ENCODE measurements around the gene TPPP3. TPM values are rescaled to one million over a fixed set of nuclear protein-coding genes. Genes with fewer than 3 reads are reported as not detected.

The TPPP3 gene
- total RNA-seq, 4 donors from 2014 or later = 5.7 to 13.6 (median 9.9) TPM

DNA sequence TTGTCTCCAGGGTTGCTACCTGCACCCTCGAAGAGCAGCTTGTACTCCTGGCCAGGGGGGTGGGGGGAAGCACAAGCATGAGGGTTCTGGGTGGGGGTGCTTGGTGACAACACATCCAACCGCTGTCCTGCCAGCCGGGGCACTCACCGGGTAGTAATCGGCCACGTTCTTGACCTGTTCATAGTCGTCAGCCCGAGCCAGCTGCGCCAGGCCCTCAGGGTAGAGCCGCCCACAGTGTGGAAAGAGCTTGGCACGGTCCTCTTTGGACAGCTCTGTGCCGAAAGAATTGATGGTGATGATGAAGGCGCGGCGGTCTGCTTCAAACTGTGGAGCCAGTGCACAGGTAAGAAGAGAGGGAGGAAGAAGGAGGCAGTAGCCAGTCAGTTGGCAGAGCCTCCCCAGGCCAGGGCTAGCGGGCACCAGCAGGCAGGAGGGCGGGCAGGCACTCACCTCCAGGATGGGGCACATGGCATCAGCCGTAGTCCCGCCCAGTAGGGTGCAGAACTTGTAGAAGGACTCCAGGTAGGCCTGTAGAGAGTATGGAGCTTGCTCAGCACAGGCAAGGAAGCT, 45.6 kb upstream of the TPPP3 start:
- Histone ChIP-seq H3K27me3 (no peaks in the 10 kb centered on the region), H3K27ac (no peak overlapping the region), H3K36me3 (peaks cover 0 to 76% (median 3%) of the 10 kb centered on the region in 3 donors), H3K4me3 (no peak overlapping the region), H3K4me1 (peaks cover 0 to 23% (median 9%) of the 10 kb centered on the region in 4 donors), H3K9me3 (no peaks in the 10 kb centered on the region)
- 91 to 93% methylated on average over 18 of the region's 19 CpGs for WGBS, 2 donors
- no peak for DNase-seq (ENCODE audit: low spot score in 2 of 2)
- TF ChIP-seq EP300 (IDR thresholded peaks at IDR 0.05) (no peak), POLR2A (IDR thresholded peaks at IDR 0.05) (no peak)
- TF ChIP-seq, protein P1, sequence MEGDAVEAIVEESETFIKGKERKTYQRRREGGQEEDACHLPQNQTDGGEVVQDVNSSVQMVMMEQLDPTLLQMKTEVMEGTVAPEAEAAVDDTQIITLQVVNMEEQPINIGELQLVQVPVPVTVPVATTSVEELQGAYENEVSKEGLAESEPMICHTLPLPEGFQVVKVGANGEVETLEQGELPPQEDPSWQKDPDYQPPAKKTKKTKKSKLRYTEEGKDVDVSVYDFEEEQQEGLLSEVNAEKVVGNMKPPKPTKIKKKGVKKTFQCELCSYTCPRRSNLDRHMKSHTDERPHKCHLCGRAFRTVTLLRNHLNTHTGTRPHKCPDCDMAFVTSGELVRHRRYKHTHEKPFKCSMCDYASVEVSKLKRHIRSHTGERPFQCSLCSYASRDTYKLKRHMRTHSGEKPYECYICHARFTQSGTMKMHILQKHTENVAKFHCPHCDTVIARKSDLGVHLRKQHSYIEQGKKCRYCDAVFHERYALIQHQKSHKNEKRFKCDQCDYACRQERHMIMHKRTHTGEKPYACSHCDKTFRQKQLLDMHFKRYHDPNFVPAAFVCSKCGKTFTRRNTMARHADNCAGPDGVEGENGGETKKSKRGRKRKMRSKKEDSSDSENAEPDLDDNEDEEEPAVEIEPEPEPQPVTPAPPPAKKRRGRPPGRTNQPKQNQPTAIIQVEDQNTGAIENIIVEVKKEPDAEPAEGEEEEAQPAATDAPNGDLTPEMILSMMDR (IDR thresholded peaks at IDR 0.05) = no peak

DNA sequence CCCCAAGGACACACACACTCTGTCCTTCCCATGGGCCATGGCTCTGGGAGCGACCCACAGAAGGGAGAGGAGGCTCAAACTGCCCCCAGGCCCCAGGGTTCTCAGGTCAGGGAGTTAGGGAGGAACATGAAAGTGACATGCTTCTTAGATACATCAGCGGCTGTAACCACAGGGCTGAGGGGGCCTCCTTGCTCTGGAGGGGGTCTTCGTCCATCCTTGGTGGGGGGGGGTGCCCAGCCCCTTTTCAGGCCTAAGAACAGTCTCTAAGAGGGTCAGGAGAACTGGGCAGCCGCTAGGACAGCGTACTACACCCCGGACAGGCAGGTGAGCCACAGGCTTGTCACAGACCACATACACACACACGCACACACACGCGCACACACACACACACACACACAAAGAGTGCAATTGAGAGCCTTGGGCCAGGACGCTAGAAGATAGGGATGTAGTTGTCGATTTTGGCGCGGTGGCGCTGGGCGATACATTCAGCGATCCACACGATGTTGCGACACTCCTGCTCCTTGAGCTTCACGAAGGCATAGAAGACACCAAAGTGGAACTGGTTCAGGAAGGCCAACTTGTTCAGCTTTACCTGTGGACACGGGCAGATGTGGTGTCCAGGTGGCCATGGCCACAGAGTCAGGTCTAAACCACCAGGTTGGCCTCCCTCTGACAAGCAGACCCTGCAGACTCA, 44.9 kb upstream of the TPPP3 start:
- no peak overlapping the region for H3K27ac ChIP-seq
- TF ChIP-seq, protein P1 (IDR thresholded peaks at IDR 0.05) = no peak
- H3K4me3 ChIP-seq = no peak overlapping the region
- H3K36me3 ChIP-seq = peaks cover 0 to 70% (median 3%) of the 10 kb centered on the region in 3 donors
- H3K27me3 ChIP-seq = no peaks in the 10 kb centered on the region
- DNase-seq (ENCODE audit: low spot score in 2 of 2) = no peak
- 93% methylated on average over 20 of the region's 20 CpGs for WGBS, 2 donors
- H3K4me1 ChIP-seq = peaks cover 0 to 16% (median 6%) of the 10 kb centered on the region in 4 donors
- H3K9me3 ChIP-seq = no peaks in the 10 kb centered on the region

DNA sequence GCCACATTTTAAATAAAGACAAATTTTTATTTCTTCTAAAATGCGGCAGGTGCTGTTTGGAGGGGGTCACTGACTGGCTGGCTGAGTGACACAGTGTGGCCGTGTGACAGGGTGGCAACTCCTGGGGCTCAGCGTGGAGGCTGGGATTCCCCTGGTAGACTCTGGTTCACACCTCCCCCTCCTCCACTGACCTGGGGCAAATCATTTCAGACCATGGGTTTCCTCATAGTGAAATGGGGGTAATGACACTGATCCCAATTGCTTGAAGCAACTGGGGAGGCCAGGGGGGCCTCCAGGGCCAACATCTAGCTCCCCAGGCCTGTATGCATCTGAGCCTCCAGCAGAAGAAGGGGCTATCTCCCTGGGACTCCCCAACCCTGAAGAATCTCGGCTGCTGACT, 44.2 kb upstream of the TPPP3 start:
- TF ChIP-seq EP300 (IDR thresholded peaks at IDR 0.05) = no peak
- TF ChIP-seq, protein P1 (IDR thresholded peaks at IDR 0.05) = no peak
- no peak for TF ChIP-seq POLR2A (IDR thresholded peaks at IDR 0.05)
- WGBS, 2 donors = 80 to 84% methylated on average over 4 of the region's 4 CpGs
- Histone ChIP-seq H3K9me3 (no peaks in the 10 kb centered on the region), H3K27ac (no peak overlapping the region), H3K4me1 (peaks cover 0 to 10% (median 2%) of the 10 kb centered on the region in 4 donors), H3K27me3 (no peaks in the 10 kb centered on the region), H3K36me3 (peaks cover 0 to 62% (median 0%) of the 10 kb centered on the region in 3 donors), H3K4me3 (no peak overlapping the region)
- no peak for DNase-seq (ENCODE audit: low spot score in 2 of 2)

DNA sequence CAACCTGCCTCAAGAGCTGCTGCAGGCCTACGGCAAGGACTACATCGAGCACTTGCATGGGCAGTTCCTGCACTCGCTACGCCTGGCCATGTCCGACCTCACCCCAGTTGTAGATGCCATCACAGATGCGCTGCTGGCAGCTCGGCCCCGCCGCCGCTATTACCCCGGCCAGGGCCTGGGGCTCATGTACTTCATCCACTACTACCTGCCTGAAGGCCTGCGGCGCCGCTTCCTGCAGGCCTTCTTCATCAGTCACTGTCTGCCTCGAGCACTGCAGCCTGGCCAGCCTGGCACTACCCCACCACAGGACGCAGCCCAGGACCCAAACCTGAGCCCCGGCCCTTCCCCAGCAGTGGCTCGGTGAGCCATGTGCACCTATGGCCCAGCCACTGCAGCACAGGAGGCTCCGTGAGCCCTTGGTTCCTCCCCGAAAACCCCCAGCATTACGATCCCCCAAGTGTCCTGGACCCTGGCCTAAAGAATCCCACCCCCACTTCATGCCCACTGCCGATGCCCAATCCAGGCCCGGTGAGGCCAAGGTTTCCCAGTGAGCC, 43.4 kb upstream of the TPPP3 start:
- Histone ChIP-seq H3K27me3 (no peaks in the 10 kb centered on the region), H3K36me3 (peaks cover 0 to 62% (median 0%) of the 10 kb centered on the region in 3 donors), H3K27ac (no peak overlapping the region), H3K4me1 (peaks cover 0 to 10% (median 3%) of the 10 kb centered on the region in 4 donors), H3K9me3 (no peaks in the 10 kb centered on the region), H3K4me3 (no peak overlapping the region)
- WGBS, 2 donors = 90 to 94% methylated on average over 21 to 23 of the region's 23 CpGs
- TF ChIP-seq POLR2A (IDR thresholded peaks at IDR 0.05) (no peak), EP300 (IDR thresholded peaks at IDR 0.05) (no peak)
- TF ChIP-seq, protein P1 (IDR thresholded peaks at IDR 0.05) = no peak
- DNase-seq (ENCODE audit: low spot score in 2 of 2) = no peak

DNA sequence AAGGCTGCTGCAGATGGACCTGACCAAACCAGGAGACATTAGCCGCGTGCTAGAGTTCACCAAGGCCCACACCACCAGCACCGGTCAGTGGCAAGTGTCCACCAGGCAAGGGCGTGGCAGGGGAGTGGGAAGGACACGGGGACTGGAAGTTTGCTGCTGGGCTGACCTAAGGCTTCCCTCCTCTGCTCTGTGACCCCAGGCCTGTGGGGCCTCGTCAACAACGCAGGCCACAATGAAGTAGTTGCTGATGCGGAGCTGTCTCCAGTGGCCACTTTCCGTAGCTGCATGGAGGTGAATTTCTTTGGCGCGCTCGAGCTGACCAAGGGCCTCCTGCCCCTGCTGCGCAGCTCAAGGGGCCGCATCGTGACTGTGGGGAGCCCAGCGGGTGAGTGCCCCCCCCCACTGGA, 42.5 kb upstream of the TPPP3 start:
- TF ChIP-seq, protein P1 (IDR thresholded peaks at IDR 0.05) = no peak
- TF ChIP-seq POLR2A (IDR thresholded peaks at IDR 0.05) (no peak), EP300 (IDR thresholded peaks at IDR 0.05) (no peak)
- DNase-seq (ENCODE audit: low spot score in 2 of 2) = no peak
- Histone ChIP-seq H3K27ac (no peak overlapping the region), H3K4me3 (no peak overlapping the region), H3K36me3 (peaks cover 0 to 55% (median 0%) of the 10 kb centered on the region in 3 donors), H3K9me3 (no peaks in the 10 kb centered on the region), H3K27me3 (no peaks in the 10 kb centered on the region), H3K4me1 (peaks cover 0 to 17% (median 8%) of the 10 kb centered on the region in 4 donors)
- 80 to 95% methylated on average over 15 to 16 of the region's 16 CpGs for WGBS, 2 donors
